Activated CD4-positive, alpha-beta T cell treated with anti-CD3 and anti-CD28 coated beads for 24 hours (primary cell): ENCODE measurements around the gene MCC.

ENCODE experiments used
- DNase-seq, 2 donors: peaks; one replicate each; pipeline ENCODE4 v3.0.0-alpha.2; 2020; ENCODE audit warnings: low read depth in 2 of 2

MCC gene

GRCh38 chr5:113054899-113055298, 433.4 kb downstream of the MCC start:
- DNase-seq, result no peak

GRCh38 chr5:113053511-113053995, 434.7 kb downstream of the MCC start:
- no peak for DNase-seq

- no peak for DNase-seq
These were observed 436.0 kb downstream of the MCC start for GRCh38 chr5:113052041-113052795.

GRCh38 chr5:113050721-113051382, 437.4 kb downstream of the MCC start:
- peak in 1 of 2 donors; percentile 8 for DNase-seq

GRCh38 chr5:113048931-113049330, 439.3 kb downstream of the MCC start:
- DNase-seq, result no peak

GRCh38 chr5:113047733-113048652, 440.3 kb downstream of the MCC start:
- no peak for DNase-seq

GRCh38 chr5:113047234-113047633, 441.0 kb downstream of the MCC start:
- DNase-seq, result no peak

GRCh38 chr5:113044776-113045465, 443.3 kb downstream of the MCC start:
- no peak for DNase-seq

GRCh38 chr5:113043491-113043931, 444.7 kb downstream of the MCC start:
- no peak for DNase-seq

GRCh38 chr5:113042491-113043243, 445.6 kb downstream of the MCC start:
- no peak for DNase-seq

GRCh38 chr5:113040672-113041260, 447.5 kb downstream of the MCC start:
- DNase-seq, result no peak

GRCh38 chr5:113039934-113040285, 448.3 kb downstream of the MCC start:
- no peak for DNase-seq

- DNase-seq, result no peak
These were observed 448.9 kb downstream of the MCC start for GRCh38 chr5:113039229-113039933.

GRCh38 chr5:113038714-113039113, 449.5 kb downstream of the MCC start:
- no peak for DNase-seq

- DNase-seq, result no peak
These were observed 450.1 kb downstream of the MCC start for GRCh38 chr5:113038136-113038535.

- DNase-seq, result no peak
These were observed 451.4 kb downstream of the MCC start for GRCh38 chr5:113036826-113037225.

GRCh38 chr5:113036321-113036720, 451.9 kb downstream of the MCC start:
- no peak for DNase-seq

GRCh38 chr5:113035096-113035495, 453.2 kb downstream of the MCC start:
- no peak for DNase-seq

- no peak for DNase-seq
These were observed 454.0 kb downstream of the MCC start for GRCh38 chr5:113034182-113034773.
